Neural crest cell (in vitro differentiated cells): ENCODE results near the gene LGALS9. TPM values are rescaled to one million over a fixed set of nuclear protein-coding genes. Genes with fewer than 3 reads are reported as not detected.

ENCODE experiments used
- DNase-seq: peaks from one replicate; pipeline ENCODE4 v3.0.0; 2021; ENCODE audit warnings: low read depth, mixed read lengths, low spot score
- H3K27ac Mint-ChIP-seq: one replicate; pipeline ENCODE4 v1.8.0; 2021; ENCODE audit warnings: mild to moderate bottlenecking, mixed read lengths; ENCODE audit not compliant: unreplicated experiment
- H3K27me3 Mint-ChIP-seq: 2 replicates; pipeline ENCODE4 v1.8.0; 2021; ENCODE audit warnings: low read depth, mild to moderate bottlenecking, mixed read lengths
- H3K36me3 Mint-ChIP-seq: 2 replicates; pipeline ENCODE4 v1.8.0; 2021; ENCODE audit warnings: low read depth, mild to moderate bottlenecking, mixed read lengths
- H3K4me1 Mint-ChIP-seq: 2 replicates; pipeline ENCODE4 v1.8.0; 2021; ENCODE audit warnings: mixed read lengths
- H3K4me3 Mint-ChIP-seq: one replicate; pipeline ENCODE4 v1.8.0; 2021; ENCODE audit warnings: mild to moderate bottlenecking, mixed read lengths
- H3K9me3 Mint-ChIP-seq: 2 replicates; pipeline ENCODE4 v1.8.0; 2021; ENCODE audit warnings: mixed read lengths
- total RNA-seq: library from RNA; stranded (reverse); gene quantifications from 2 replicates; pipeline ENCODE4 v1.2.1, GENCODE V29; 2021
- TF ChIP-seq, protein P1 (sequence below): fragments of 200-600 bp; sonication (generic); conservative IDR thresholded peaks from 2 replicates; pipeline ENCODE4 v1.5.0; 2021; ENCODE audit warnings: antibody characterized with exemption, mild to moderate bottlenecking

The LGALS9 gene
- total RNA-seq, 1 donor from 2014 or later = 0.84 TPM

DNA sequence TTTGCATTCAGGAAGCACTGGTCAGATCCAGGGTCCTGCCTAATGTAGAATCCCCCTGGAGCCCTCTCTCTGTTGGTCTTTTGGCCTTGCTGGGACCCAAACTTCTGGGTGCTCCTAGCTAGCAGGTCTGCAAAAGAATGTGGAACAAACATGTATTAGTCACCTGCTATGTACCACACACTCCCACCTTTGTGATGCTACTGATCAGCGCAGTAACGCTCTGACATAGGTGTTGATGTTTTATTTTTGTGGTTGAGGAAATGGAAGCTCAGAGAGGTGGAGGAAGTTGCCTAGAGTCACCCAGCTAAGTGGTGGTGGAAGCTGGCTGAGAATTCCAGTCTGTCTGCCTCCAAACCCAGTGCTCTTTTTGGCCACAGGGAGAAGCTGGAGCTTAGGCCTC is 35.8 kb upstream of the LGALS9 start:
- no peak overlapping the region for H3K4me3 Mint-ChIP-seq

DNA sequence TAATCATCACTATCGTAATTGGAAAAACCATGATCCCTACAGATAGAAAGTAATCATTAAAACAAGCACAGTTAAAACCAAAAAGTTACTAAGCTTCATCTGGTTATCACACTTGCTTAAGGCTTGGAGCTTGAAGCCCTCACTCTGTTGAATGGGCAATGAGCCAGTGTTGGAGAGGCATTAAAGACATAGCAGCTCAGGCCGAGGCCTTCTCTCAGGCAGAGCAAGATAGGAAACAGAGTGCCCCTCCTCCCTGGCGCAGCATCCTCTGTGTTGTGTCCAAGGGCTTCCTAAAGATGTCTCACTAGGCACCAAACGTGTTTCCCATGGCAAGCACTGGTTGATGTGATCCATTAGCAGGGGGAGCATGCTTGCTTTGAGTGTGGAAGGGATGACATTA is 34.9 kb upstream of the LGALS9 start:
- no peaks in the 10 kb centered on the region for H3K27me3 Mint-ChIP-seq
- no peak overlapping the region for H3K27ac Mint-ChIP-seq
- peaks cover 4% of the 10 kb centered on the region for H3K4me1 Mint-ChIP-seq
- H3K9me3 Mint-ChIP-seq = no peaks in the 10 kb centered on the region
- DNase-seq = no peak
- TF ChIP-seq, protein P1, sequence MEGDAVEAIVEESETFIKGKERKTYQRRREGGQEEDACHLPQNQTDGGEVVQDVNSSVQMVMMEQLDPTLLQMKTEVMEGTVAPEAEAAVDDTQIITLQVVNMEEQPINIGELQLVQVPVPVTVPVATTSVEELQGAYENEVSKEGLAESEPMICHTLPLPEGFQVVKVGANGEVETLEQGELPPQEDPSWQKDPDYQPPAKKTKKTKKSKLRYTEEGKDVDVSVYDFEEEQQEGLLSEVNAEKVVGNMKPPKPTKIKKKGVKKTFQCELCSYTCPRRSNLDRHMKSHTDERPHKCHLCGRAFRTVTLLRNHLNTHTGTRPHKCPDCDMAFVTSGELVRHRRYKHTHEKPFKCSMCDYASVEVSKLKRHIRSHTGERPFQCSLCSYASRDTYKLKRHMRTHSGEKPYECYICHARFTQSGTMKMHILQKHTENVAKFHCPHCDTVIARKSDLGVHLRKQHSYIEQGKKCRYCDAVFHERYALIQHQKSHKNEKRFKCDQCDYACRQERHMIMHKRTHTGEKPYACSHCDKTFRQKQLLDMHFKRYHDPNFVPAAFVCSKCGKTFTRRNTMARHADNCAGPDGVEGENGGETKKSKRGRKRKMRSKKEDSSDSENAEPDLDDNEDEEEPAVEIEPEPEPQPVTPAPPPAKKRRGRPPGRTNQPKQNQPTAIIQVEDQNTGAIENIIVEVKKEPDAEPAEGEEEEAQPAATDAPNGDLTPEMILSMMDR = no peak
- no peaks in the 10 kb centered on the region for H3K36me3 Mint-ChIP-seq
- H3K4me3 Mint-ChIP-seq = no peak overlapping the region

More for the DNA sequence above, 35.8 kb upstream of the LGALS9 start:
- TF ChIP-seq, protein P1 = no peak
- no peaks in the 10 kb centered on the region for H3K36me3 Mint-ChIP-seq
- no peaks in the 10 kb centered on the region for H3K27me3 Mint-ChIP-seq
- H3K27ac Mint-ChIP-seq = no peak overlapping the region
- DNase-seq = no peak
- H3K9me3 Mint-ChIP-seq = no peaks in the 10 kb centered on the region
- peaks cover 4% of the 10 kb centered on the region for H3K4me1 Mint-ChIP-seq

DNA sequence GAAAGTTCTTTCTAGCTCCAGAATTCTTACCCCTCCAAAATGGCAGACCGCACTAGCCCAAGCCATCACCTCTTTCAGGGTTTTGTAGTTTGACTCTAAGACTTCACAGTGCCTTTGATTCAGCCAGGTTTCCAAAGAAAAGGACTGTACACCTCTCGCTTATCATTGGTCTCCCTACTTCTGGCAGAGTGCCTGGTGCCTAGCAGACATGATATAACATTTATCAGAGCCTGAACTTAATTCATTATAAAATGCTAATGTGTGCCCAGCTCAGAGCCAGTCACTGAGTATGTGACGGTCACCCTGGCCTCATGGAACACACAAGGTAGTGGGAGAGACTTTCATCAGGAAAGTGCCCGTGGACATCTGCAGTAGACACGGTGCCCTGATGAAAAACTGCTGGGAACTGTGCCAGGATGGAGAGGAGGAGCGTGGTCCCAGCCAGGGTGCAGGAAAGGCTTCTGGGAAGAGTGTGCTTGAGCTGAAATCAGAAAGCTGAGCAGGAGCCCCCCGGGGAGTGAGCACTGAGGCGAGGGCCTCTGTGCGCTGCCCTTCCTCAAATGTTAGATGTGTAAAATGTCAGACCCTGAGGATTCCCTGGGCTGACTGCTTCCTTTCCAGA is 34.3 kb upstream of the LGALS9 start:
- H3K4me3 Mint-ChIP-seq = no peak overlapping the region
- no peaks in the 10 kb centered on the region for H3K27me3 Mint-ChIP-seq
- peaks cover 7% of the 10 kb centered on the region for H3K4me1 Mint-ChIP-seq
- H3K27ac Mint-ChIP-seq = peak overlapping the region; percentile 44
- no peaks in the 10 kb centered on the region for H3K36me3 Mint-ChIP-seq
- TF ChIP-seq, protein P1 = no peak
- H3K9me3 Mint-ChIP-seq = no peaks in the 10 kb centered on the region
- DNase-seq = no peak

DNA sequence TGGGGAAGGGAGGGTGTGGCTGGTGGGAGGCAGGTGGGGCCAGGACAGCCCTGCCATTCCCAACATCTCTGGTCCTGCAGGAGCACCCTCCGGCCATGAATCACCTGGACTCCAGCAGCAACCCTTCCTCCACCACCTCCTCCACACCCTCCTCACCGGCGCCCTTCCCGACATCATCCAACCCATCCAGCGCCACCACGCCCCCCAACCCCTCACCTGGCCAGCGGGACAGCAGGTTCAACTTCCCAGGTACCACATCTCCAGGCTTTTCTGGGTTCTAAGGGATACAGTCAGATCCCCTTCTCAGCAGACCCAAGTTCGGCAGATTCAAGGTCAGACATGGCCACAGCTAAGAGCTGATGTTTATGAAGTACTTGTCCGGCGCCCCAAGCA is 33.8 kb upstream of the LGALS9 start:
- TF ChIP-seq, protein P1 = no peak
- Mint-ChIP-seq H3K4me3 (no peak overlapping the region), H3K27me3 (no peaks in the 10 kb centered on the region), H3K4me1 (peaks cover 10% of the 10 kb centered on the region), H3K27ac (no peak overlapping the region), H3K9me3 (no peaks in the 10 kb centered on the region), H3K36me3 (no peaks in the 10 kb centered on the region)
- no peak for DNase-seq

DNA sequence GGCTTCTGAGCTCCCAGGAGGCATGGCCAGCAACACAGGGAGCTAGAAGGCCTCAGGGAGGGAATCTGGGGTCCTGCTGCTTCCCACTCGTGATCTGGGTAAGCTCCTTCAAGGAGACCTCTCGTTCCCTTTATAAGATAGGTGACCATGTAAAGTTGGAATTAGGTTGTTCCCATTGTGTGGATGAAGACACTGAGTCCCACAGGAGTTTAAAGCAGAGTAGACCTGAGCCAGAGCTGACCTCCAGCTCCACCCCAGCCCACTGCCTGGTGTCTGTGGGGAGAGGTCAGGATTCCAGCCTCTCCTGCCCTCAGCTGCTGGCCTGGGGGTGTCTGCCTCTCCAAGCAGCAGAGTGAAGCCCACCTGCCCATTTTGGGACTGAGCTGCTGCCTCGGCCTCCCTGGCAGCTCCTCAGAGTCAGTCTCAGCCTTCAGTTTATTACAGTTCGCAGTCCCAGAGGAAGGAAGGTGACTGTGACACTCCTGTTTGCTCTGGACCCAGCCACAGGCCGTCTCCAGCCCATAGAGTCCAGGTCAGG is 33.1 kb upstream of the LGALS9 start:
- no peak overlapping the region for H3K27ac Mint-ChIP-seq
- peaks cover 10% of the 10 kb centered on the region for H3K4me1 Mint-ChIP-seq
- TF ChIP-seq, protein P1 = no peak
- no peak overlapping the region for H3K4me3 Mint-ChIP-seq
- no peaks in the 10 kb centered on the region for H3K27me3 Mint-ChIP-seq
- H3K9me3 Mint-ChIP-seq = no peaks in the 10 kb centered on the region
- no peak for DNase-seq
- no peaks in the 10 kb centered on the region for H3K36me3 Mint-ChIP-seq
